Panc1 (cell line): ENCODE measurements around the gene UNC13B. TPM values are rescaled to one million over a fixed set of nuclear protein-coding genes. Genes with fewer than 3 reads are reported as not detected.
A peak's percentile ranks its signal among the peaks of the same experiment; 100 is the strongest.

Experiments used
- ATAC-seq: fragments of 200-7000 bp; cut with Tn5 transposase; 2 replicates; pipeline ENCODE4 v1.9.1; 2020; ENCODE audit warnings: mild to moderate bottlenecking, moderate library complexity
- BruUV-seq: library from RNA; stranded (reverse); fragments of 400-500 nt; replicated peaks from 2 replicates; lab custom pipeline; 2021; lab: Mats Ljungman, UMichigan
- CTCF ChIA-PET: fragments of 300-600 bp; sonication (Branson Sonifier 250); formaldehyde crosslinking; loops from one replicate; lab custom pipeline; 2022; ENCODE audit warnings: antibody characterized with exemption; lab: Charles Lee
- POLR2A ChIA-PET: fragments of 300-600 bp; sonication (Branson Sonifier 250); formaldehyde crosslinking; loops from one replicate; lab custom pipeline; 2022; ENCODE audit warnings: antibody characterized with exemption; lab: Charles Lee
- DNase-seq: peaks from one replicate; pipeline ENCODE4 v3.0.0-alpha.2; 2010; ENCODE audit warnings: low read depth, low spot score
- H3K27ac ChIP-seq: 2 replicates; pipeline ENCODE4 v1.5.1; 2011; ENCODE audit warnings: mild to moderate bottlenecking, low read length, inconsistent platforms
- H3K27me3 ChIP-seq: fragments of 200-500 bp; sonication (Bioruptor generic); 2 replicates; pipeline ENCODE4 v1.6.0; 2014; ENCODE audit warnings: low read length, inconsistent platforms; ENCODE audit not compliant: control insufficient read depth, insufficient read depth
- H3K36me3 ChIP-seq: fragments of 200-500 bp; sonication (Bioruptor generic); 2 replicates; pipeline ENCODE4 v1.5.1; 2014; ENCODE audit warnings: inconsistent platforms, mild to moderate bottlenecking, low read length, moderate library complexity; ENCODE audit not compliant: control insufficient read depth, insufficient read depth
- H3K4me1 ChIP-seq: 2 replicates; pipeline ENCODE4 v1.5.1; 2011; ENCODE audit warnings: inconsistent platforms, mild to moderate bottlenecking, low read length, moderate library complexity; ENCODE audit not compliant: control insufficient read depth, insufficient read depth
- H3K4me3 ChIP-seq, 2 experiments: 2 replicates each; pipeline ENCODE4 v1.5.1; 2011 to 2012; ENCODE audit warnings: low read depth in 2 of 2, low read length in 2 of 2, mild to moderate bottlenecking in 2 of 2, inconsistent platforms in 1 of 2, moderate library complexity in 1 of 2
- H3K9me3 ChIP-seq: fragments of 200-500 bp; sonication (Bioruptor generic); 2 replicates; pipeline ENCODE4 v1.5.1; 2014; ENCODE audit warnings: low read depth, mild to moderate bottlenecking, inconsistent platforms, low read length, moderate library complexity; ENCODE audit not compliant: control insufficient read depth, insufficient read depth
- POLR2AphosphoS5 ChIP-seq: IDR thresholded peaks from 2 replicates; pipeline ENCODE4 v1.6.1; 2012; ENCODE audit warnings: mild to moderate bottlenecking, low read depth, low read length, moderate library complexity
- SIN3A ChIP-seq: IDR thresholded peaks from 2 replicates; pipeline ENCODE4 v1.6.1; 2012; ENCODE audit warnings: low read depth, mild to moderate bottlenecking, low read length, moderate library complexity, borderline replicate concordance; ENCODE audit not compliant: insufficient read depth
- TCF7L2 ChIP-seq: IDR thresholded peaks from 2 replicates; pipeline ENCODE4 v1.6.1; 2011; ENCODE audit warnings: mild to moderate bottlenecking, low read depth, low read length, inconsistent platforms
- in situ Hi-C: cut with HindIII; loops from 2 replicates; pipeline ENCODE4 v1.10.0; 2016; ENCODE audit warnings: low sequenced_read_pairs, low pct_unique_long_range_greater_than_20kb
- intact Hi-C: fragments of 100-400 bp; cut with micrococcal nuclease; formaldehyde crosslinking; loops from one replicate; pipeline ENCODE4 v1.10.0; 2022; ENCODE audit not compliant: unreplicated experiment
- total RNA-seq: library from RNA; stranded (reverse); gene quantifications from one replicate; pipeline ENCODE4 v1.2.1, GENCODE V29; 2021; ENCODE audit not compliant: unreplicated experiment
- TF ChIP-seq, protein P1 (sequence below): fragments of 450-650 bp; IDR thresholded peaks from 2 replicates; pipeline ENCODE4 v1.5.1; 2017; ENCODE audit warnings: mild to moderate bottlenecking
- TF ChIP-seq, protein P2 (sequence below), 2 experiments: IDR thresholded peaks; 2 replicates each; pipeline ENCODE4 v1.6.1; 2011 to 2012; ENCODE audit warnings: low read depth in 2 of 2, control low read depth in 1 of 2, low read length in 1 of 2, mild to moderate bottlenecking in 1 of 2, moderate library complexity in 1 of 2; ENCODE audit not compliant: insufficient read depth in 1 of 2

The UNC13B gene
- total RNA-seq, 1 experiment from 2014 or later: 35.2 TPM

DNA sequence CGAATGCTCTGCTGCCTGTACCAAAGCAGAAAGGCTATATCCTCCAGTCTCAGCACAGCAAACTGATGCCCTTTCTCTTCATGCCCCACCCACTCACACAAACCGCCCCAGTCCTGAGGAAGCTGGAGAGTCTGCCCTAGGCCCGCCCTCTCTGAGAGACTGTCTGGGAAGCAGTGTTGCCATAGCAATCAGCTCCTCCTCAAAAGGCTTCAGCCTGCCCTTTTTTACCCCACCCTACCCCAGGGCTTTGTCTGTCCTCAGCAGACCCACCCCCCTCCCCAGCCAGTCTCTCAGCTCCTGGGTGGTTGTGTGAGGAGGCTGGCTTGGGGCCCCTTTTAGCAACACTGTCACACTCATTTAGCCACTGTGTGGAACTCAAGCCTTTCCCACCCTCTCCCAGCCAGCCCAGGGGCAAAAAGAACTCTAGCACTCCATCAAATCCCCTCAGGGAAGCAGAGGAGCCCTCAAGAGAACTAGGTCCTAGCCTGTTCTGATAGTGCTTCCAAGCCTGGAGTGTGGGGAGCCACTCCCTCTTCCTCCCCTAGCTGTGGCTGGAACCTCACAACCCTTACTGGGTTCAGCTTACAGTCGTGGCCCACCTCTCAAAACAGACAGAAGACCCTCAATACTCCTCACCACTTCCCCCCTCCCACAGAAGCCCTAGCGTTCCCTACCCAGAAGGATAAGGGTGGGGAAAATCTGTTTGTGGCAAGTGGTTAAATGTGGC, 47.5 kb upstream of the UNC13B start:
- ChIA-PET POLR2A (interaction anchor here (0.6 to 3.0 kb wide), 7 partner anchors 10 to 600 kb away, joined by 3 to 12 read pairs (median 3); partner anchors contain the start of genes STOML2 and UNC13B), CTCF (no interaction called here)
- Histone ChIP-seq H3K9me3 (no peaks in the 10 kb centered on the region), H3K4me1 (peaks cover 39% of the 10 kb centered on the region), H3K27ac (peak overlapping the region; percentile 75), H3K27me3 (no peaks in the 10 kb centered on the region), H3K36me3 (no peaks in the 10 kb centered on the region), H3K4me3 (peak overlapping the region; percentile 70 to 97)
- BruUV-seq: no TSS peak
- DNase-seq: no peak
- in situ Hi-C loops: no loop called here
- TF ChIP-seq SIN3A: no peak
- TF ChIP-seq, protein P1, sequence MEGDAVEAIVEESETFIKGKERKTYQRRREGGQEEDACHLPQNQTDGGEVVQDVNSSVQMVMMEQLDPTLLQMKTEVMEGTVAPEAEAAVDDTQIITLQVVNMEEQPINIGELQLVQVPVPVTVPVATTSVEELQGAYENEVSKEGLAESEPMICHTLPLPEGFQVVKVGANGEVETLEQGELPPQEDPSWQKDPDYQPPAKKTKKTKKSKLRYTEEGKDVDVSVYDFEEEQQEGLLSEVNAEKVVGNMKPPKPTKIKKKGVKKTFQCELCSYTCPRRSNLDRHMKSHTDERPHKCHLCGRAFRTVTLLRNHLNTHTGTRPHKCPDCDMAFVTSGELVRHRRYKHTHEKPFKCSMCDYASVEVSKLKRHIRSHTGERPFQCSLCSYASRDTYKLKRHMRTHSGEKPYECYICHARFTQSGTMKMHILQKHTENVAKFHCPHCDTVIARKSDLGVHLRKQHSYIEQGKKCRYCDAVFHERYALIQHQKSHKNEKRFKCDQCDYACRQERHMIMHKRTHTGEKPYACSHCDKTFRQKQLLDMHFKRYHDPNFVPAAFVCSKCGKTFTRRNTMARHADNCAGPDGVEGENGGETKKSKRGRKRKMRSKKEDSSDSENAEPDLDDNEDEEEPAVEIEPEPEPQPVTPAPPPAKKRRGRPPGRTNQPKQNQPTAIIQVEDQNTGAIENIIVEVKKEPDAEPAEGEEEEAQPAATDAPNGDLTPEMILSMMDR: no peak
- TF ChIP-seq, protein P2, sequence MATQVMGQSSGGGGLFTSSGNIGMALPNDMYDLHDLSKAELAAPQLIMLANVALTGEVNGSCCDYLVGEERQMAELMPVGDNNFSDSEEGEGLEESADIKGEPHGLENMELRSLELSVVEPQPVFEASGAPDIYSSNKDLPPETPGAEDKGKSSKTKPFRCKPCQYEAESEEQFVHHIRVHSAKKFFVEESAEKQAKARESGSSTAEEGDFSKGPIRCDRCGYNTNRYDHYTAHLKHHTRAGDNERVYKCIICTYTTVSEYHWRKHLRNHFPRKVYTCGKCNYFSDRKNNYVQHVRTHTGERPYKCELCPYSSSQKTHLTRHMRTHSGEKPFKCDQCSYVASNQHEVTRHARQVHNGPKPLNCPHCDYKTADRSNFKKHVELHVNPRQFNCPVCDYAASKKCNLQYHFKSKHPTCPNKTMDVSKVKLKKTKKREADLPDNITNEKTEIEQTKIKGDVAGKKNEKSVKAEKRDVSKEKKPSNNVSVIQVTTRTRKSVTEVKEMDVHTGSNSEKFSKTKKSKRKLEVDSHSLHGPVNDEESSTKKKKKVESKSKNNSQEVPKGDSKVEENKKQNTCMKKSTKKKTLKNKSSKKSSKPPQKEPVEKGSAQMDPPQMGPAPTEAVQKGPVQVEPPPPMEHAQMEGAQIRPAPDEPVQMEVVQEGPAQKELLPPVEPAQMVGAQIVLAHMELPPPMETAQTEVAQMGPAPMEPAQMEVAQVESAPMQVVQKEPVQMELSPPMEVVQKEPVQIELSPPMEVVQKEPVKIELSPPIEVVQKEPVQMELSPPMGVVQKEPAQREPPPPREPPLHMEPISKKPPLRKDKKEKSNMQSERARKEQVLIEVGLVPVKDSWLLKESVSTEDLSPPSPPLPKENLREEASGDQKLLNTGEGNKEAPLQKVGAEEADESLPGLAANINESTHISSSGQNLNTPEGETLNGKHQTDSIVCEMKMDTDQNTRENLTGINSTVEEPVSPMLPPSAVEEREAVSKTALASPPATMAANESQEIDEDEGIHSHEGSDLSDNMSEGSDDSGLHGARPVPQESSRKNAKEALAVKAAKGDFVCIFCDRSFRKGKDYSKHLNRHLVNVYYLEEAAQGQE (IDR thresholded peaks at IDR 0.05; ENCODE audit: insufficient read depth in 1 of 2, low read depth in 2 of 2, low read length in 1 of 2): no peak
- no peak for TF ChIP-seq POLR2AphosphoS5
- no peak for TF ChIP-seq TCF7L2
- ATAC-seq: peak; percentile 15
- intact Hi-C loops: no loop called here

DNA sequence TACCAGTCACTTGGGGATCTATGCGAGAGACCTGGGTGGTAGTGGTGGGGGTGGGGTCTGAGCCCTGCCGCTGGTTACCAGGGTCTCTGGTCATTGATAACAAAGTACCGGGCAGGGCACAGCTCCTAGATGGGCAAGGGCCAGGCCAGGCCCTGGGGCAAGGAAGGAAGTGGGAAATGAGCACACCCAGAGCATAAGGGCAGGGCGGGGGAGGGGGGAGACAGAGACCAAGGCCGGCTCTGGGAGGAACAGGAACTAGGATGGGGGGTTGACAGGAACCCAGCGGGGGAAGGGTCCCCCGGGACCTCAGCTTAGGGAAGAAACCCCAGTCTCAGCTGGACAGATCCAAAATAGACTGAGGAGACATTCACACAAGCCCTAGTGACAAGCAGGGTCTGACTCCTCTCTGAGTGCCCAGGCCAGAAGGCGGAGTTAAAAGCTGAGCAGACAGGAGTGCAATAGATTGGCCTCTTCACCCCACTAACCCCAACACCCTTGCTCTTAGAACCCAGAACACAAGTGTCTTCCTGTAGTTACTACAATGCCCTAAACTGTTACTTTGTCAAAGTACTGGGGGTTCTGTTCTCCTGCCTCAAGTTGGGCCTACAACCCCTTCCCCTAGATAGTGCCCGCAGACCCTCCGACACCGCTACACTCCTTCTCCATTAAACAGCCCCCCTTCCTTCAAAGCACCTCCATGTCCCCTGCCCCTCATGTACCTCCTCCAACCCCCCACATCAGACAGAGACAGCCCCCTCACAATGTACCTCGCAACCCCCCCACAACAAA, 46.8 kb upstream of the UNC13B start:
- Histone ChIP-seq H3K27ac (peak overlapping the region; percentile 75), H3K27me3 (no peaks in the 10 kb centered on the region), H3K9me3 (no peaks in the 10 kb centered on the region), H3K4me1 (peaks cover 33% of the 10 kb centered on the region), H3K4me3 (peak overlapping the region; percentile 70 to 97), H3K36me3 (no peaks in the 10 kb centered on the region)
- DNase-seq (no peak), ATAC-seq (no peak)
- in situ Hi-C loops (no loop called here), intact Hi-C loops (loop anchor here (5.0 kb wide), 1 partner anchor 437 kb away; no protein-coding TSS in a partner anchor)
- BruUV-seq: no TSS peak
- CTCF ChIA-PET: interaction anchor here (0.7 to 1.4 kb wide), 3 partner anchors 12 to 144 kb away, joined by 4 to 5 read pairs (median 4); partner anchors contain the start of genes STOML2 and UNC13B
- POLR2A ChIA-PET: interaction anchor here (0.5 to 3.0 kb wide), 7 partner anchors 12 to 486 kb away, joined by 3 to 12 read pairs (median 4); partner anchors contain the start of genes ARID3C, RUSC2, STOML2 and UNC13B
- TF ChIP-seq, protein P2 (IDR thresholded peaks at IDR 0.05; ENCODE audit: insufficient read depth in 1 of 2, low read depth in 2 of 2, low read length in 1 of 2): no peak
- TF ChIP-seq SIN3A: 0 out of 2 replicates have a peak, but pooled peaks have one; percentile 23
